Measurements from ENCODE around the gene SRRM4. TPM values are rescaled to one million over a fixed set of nuclear protein-coding genes. Genes with fewer than 3 reads are reported as not detected.
"Not testable (repeated sequence)": the region's sequence is repeated elsewhere in the genome, so short reads cannot be mapped to it uniquely, and the experiment has no call there.

The SRRM4 gene
- total RNA-seq, 3 donors from 2014 or later: not detected

- Mint-ChIP-seq H3K4me3 (no peak overlapping the region), H3K27me3 (ENCODE audit: low read depth) (no peaks in the 10 kb centered on the region), H3K36me3 (ENCODE audit: insufficient read depth) (no peaks in the 10 kb centered on the region), H3K9me3 (peaks cover 23% of the 10 kb centered on the region), H3K4me1 (ENCODE audit: low read depth) (no peaks in the 10 kb centered on the region)
- ATAC-seq (no peak), DNase-seq (no peak)
Observed at GRCh38 chr12:119100933-119101332, 119.6 kb downstream of the SRRM4 start.

DNA sequence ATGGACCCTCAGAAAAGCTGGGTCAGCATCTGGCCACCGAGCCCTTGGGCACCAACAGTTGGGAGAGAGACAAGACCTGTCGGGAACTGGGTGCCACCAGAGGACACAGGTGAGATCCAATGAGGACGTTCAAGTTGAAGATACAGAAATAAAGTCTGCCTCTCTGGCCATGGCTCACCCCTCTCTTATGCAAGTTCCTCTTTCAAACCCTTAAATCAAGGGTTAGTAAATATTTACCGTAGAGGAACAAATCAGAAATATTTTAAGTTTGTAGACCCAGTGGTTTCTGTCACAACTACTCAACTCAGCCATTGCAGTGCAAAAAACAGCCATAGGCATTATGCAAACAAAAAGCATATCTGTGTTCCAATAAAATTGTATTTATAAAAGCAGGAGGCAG is 120.9 kb downstream of the SRRM4 start:
- Mint-ChIP-seq H3K36me3 (ENCODE audit: insufficient read depth) (no peaks in the 10 kb centered on the region), H3K4me1 (ENCODE audit: low read depth) (no peaks in the 10 kb centered on the region), H3K4me3 (no peak overlapping the region), H3K27me3 (ENCODE audit: low read depth) (no peaks in the 10 kb centered on the region), H3K9me3 (peaks cover 23% of the 10 kb centered on the region)
- DNase-seq (no peak), ATAC-seq (no peak)

- DNase-seq: no peak
- H3K9me3 Mint-ChIP-seq: peaks cover 20% of the 10 kb centered on the region
- H3K4me1 Mint-ChIP-seq (ENCODE audit: low read depth): no peaks in the 10 kb centered on the region
- H3K4me3 Mint-ChIP-seq: no peak overlapping the region
- H3K27me3 Mint-ChIP-seq (ENCODE audit: low read depth): no peaks in the 10 kb centered on the region
- H3K36me3 Mint-ChIP-seq (ENCODE audit: insufficient read depth): no peaks in the 10 kb centered on the region
- ATAC-seq: no peak
Observed at GRCh38 chr12:119102714-119103113, 121.4 kb downstream of the SRRM4 start.

GRCh38 chr12:119104969-119105368 is 123.6 kb downstream of the SRRM4 start:
- DNase-seq; H3K36me3 Mint-ChIP-seq (ENCODE audit: insufficient read depth); ATAC-seq; H3K4me3 Mint-ChIP-seq; H3K9me3 Mint-ChIP-seq; H3K27me3 Mint-ChIP-seq (ENCODE audit: low read depth); H3K4me1 Mint-ChIP-seq (ENCODE audit: low read depth): not testable (repeated sequence)

- ATAC-seq: no peak
- Mint-ChIP-seq H3K4me3 (no peak overlapping the region), H3K9me3 (no peaks in the 10 kb centered on the region), H3K36me3 (ENCODE audit: insufficient read depth) (no peaks in the 10 kb centered on the region), H3K27me3 (ENCODE audit: low read depth) (peaks cover 2% of the 10 kb centered on the region), H3K4me1 (ENCODE audit: low read depth) (no peaks in the 10 kb centered on the region)
- no peak for DNase-seq
Observed at GRCh38 chr12:119113496-119113986, 132.2 kb downstream of the SRRM4 start.

GRCh38 chr12:119114294-119114693 is 133.0 kb downstream of the SRRM4 start:
- H3K4me3 Mint-ChIP-seq: no peak overlapping the region
- peaks cover 2% of the 10 kb centered on the region for H3K27me3 Mint-ChIP-seq (ENCODE audit: low read depth)

DNA sequence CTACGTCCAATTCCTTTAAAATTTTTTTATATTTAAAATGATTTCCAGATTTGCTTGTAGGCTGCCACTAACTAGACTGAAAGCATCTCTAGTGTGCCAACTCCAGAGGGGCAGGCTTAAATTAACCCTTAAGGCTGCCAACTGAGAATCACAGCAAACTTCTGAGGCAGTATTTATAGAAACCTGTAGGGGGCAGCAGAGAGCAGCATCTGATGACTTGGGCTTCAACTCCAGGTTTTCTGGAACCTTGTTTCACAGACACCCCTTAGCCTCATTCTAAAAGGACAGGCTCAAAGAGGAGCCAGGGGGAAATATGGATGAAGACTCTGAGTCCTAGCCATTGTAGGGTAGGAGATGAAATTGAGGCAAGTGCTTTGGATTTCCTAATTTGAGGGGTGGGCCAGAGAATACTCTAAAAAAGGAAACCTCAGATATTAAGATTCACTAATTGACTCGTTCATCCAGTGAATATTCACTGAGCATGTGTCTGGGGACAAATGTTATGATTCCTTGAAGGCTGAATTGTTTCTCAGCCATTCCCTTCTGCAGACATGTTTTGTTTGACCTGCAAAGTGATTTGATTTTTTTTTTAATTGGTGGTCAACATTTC is 134.1 kb downstream of the SRRM4 start:
- Mint-ChIP-seq H3K27me3 (ENCODE audit: low read depth) (peaks cover 2% of the 10 kb centered on the region), H3K4me3 (no peak overlapping the region), H3K9me3 (no peaks in the 10 kb centered on the region), H3K4me1 (ENCODE audit: low read depth) (no peaks in the 10 kb centered on the region), H3K36me3 (ENCODE audit: insufficient read depth) (no peaks in the 10 kb centered on the region)
- ATAC-seq (no peak), DNase-seq (no peak)

More at GRCh38 chr12:119114294-119114693, 133.0 kb downstream of the SRRM4 start:
- H3K4me1 Mint-ChIP-seq (ENCODE audit: low read depth): no peaks in the 10 kb centered on the region
- no peaks in the 10 kb centered on the region for H3K9me3 Mint-ChIP-seq
- ATAC-seq (no peak), DNase-seq (no peak)
- H3K36me3 Mint-ChIP-seq (ENCODE audit: insufficient read depth): no peaks in the 10 kb centered on the region

DNA sequence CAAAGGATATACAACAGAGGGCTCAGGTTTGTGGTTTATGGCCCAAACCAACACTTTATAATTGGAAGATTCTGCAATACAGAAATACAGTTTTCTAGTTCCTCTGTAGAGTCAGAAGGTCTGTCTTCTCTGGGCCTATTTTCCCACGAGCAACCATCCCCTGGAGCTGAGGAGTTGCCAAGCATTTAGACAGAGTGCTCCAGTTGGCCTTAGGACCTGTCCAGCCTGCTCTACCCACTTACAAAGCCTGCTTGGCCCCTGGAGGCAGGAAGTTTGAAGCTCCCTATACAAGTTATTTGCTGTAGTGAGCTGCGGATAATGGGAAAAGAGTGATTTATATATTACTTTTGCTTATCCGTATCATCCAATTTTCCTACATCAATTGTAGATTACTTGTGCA is 136.6 kb downstream of the SRRM4 start:
- DNase-seq (no peak), ATAC-seq (no peak)
- Mint-ChIP-seq H3K36me3 (ENCODE audit: insufficient read depth) (no peaks in the 10 kb centered on the region), H3K4me3 (no peak overlapping the region), H3K27me3 (ENCODE audit: low read depth) (no peaks in the 10 kb centered on the region), H3K4me1 (ENCODE audit: low read depth) (no peaks in the 10 kb centered on the region), H3K9me3 (no peaks in the 10 kb centered on the region)

- Mint-ChIP-seq H3K27me3 (ENCODE audit: low read depth) (no peaks in the 10 kb centered on the region), H3K9me3 (no peaks in the 10 kb centered on the region), H3K4me1 (ENCODE audit: low read depth) (no peaks in the 10 kb centered on the region), H3K36me3 (ENCODE audit: insufficient read depth) (no peaks in the 10 kb centered on the region), H3K4me3 (no peak overlapping the region)
- ATAC-seq: no peak
- DNase-seq: no peak
Observed at GRCh38 chr12:119118625-119119024, 137.3 kb downstream of the SRRM4 start.

DNA sequence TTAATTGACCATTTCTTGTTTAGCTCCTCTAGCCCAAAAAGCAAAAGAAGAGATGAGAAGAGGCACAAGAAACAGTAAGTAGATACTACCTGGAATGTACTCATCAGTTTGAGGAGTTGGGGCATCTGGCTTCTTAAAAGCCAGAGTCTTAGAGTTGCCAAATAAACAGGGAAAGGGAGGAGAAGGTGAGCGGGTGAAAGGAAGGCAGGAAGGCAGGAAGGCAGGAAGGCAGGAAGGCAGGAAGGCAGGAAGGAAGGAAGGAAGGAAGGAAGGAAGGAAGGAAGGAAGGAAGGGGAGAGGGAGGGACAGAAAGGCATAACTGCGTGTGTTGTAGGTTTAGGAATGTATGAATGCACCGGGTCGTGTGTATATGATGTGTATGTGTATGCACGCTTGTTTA is 140.7 kb downstream of the SRRM4 start:
- Mint-ChIP-seq H3K4me3 (no peak overlapping the region), H3K27me3 (ENCODE audit: low read depth) (no peaks in the 10 kb centered on the region), H3K36me3 (ENCODE audit: insufficient read depth) (no peaks in the 10 kb centered on the region), H3K9me3 (no peaks in the 10 kb centered on the region), H3K4me1 (ENCODE audit: low read depth) (no peaks in the 10 kb centered on the region)
- DNase-seq: no peak
- ATAC-seq: no peak

GRCh38 chr12:119122751-119123150 is 141.4 kb downstream of the SRRM4 start:
- H3K4me3 Mint-ChIP-seq: no peak overlapping the region
- ATAC-seq (no peak), DNase-seq (no peak)
- no peaks in the 10 kb centered on the region for H3K36me3 Mint-ChIP-seq (ENCODE audit: insufficient read depth)
- no peaks in the 10 kb centered on the region for H3K27me3 Mint-ChIP-seq (ENCODE audit: low read depth)
- H3K4me1 Mint-ChIP-seq (ENCODE audit: low read depth): no peaks in the 10 kb centered on the region
- no peaks in the 10 kb centered on the region for H3K9me3 Mint-ChIP-seq

- H3K36me3 Mint-ChIP-seq (ENCODE audit: insufficient read depth): no peaks in the 10 kb centered on the region
Observed at GRCh38 chr12:119128527-119128926, 147.2 kb downstream of the SRRM4 start.

DNA sequence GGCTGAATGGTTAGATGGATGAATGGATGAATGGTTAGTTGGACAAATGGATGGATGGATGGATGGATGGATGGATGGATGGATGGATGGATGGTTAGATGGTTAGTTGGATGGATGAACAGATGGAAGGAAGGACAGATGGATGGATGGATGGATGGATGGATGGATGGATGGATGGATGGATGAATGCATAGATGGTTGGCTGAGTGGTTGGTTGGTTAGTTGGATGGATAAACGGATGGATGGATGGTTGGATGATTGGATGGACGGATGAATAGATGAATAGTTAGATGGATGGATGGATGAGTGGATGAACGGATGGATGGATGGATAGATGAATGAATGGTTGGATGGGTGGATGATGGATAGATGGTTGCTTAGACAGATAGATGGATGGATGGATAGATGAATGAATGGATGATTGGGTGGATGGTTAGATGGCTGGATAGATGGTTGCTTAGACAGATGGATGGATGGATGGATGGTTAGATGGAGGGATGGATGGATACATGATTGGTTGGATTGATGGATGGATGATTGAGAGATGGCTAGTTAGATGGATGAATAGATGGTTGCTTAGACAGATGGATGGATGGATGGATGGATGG is 148.6 kb downstream of the SRRM4 start:
- Mint-ChIP-seq H3K27me3 (ENCODE audit: low read depth) (no peaks in the 10 kb centered on the region), H3K36me3 (ENCODE audit: insufficient read depth) (no peaks in the 10 kb centered on the region), H3K4me3 (no peak overlapping the region), H3K4me1 (ENCODE audit: low read depth) (no peaks in the 10 kb centered on the region), H3K9me3 (peaks cover 14% of the 10 kb centered on the region)
- ATAC-seq (no peak), DNase-seq (no peak)

More at GRCh38 chr12:119128527-119128926, 147.2 kb downstream of the SRRM4 start:
- Mint-ChIP-seq H3K27me3 (ENCODE audit: low read depth) (no peaks in the 10 kb centered on the region), H3K4me1 (ENCODE audit: low read depth) (no peaks in the 10 kb centered on the region), H3K4me3 (no peak overlapping the region), H3K9me3 (peaks cover 9% of the 10 kb centered on the region)
- no peak for DNase-seq
- ATAC-seq: no peak

GRCh38 chr12:119130523-119130922 is 149.2 kb downstream of the SRRM4 start:
- Mint-ChIP-seq H3K36me3 (ENCODE audit: insufficient read depth) (no peaks in the 10 kb centered on the region), H3K27me3 (ENCODE audit: low read depth) (no peaks in the 10 kb centered on the region), H3K4me1 (ENCODE audit: low read depth) (no peaks in the 10 kb centered on the region), H3K9me3 (peaks cover 14% of the 10 kb centered on the region), H3K4me3 (no peak overlapping the region)
- DNase-seq (no peak), ATAC-seq (no peak)

- peaks cover 12% of the 10 kb centered on the region for H3K9me3 Mint-ChIP-seq
- no peaks in the 10 kb centered on the region for H3K4me1 Mint-ChIP-seq (ENCODE audit: low read depth)
- H3K27me3 Mint-ChIP-seq (ENCODE audit: low read depth): no peaks in the 10 kb centered on the region
- DNase-seq: no peak
- no peaks in the 10 kb centered on the region for H3K36me3 Mint-ChIP-seq (ENCODE audit: insufficient read depth)
- H3K4me3 Mint-ChIP-seq: no peak overlapping the region
- no peak for ATAC-seq
Observed at GRCh38 chr12:119134284-119135072, 153.1 kb downstream of the SRRM4 start.
